ENCODE data around the gene SLAMF1.

Gene SLAMF1

GRCh38 chr1:160625321-160625720 lies 21.5 kb downstream of the SLAMF1 start:
- no peak for DNase-seq (ENCODE audit: low read depth)

GRCh38 chr1:160624464-160624863 lies 22.4 kb downstream of the SLAMF1 start:
- no peak for DNase-seq (ENCODE audit: low read depth)

- no peak for DNase-seq (ENCODE audit: low read depth)
Measured at GRCh38 chr1:160623862-160624261, 23.0 kb downstream of the SLAMF1 start.

GRCh38 chr1:160623227-160623633 lies 23.6 kb downstream of the SLAMF1 start:
- peak; percentile 31 for DNase-seq (ENCODE audit: low read depth)

- no peak for DNase-seq (ENCODE audit: low read depth)
Measured at GRCh38 chr1:160622501-160623226, 24.2 kb downstream of the SLAMF1 start.

- no peak for DNase-seq (ENCODE audit: low read depth)
Measured at GRCh38 chr1:160621633-160622413, 25.0 kb downstream of the SLAMF1 start.

GRCh38 chr1:160620942-160621632 lies 25.8 kb downstream of the SLAMF1 start:
- DNase-seq (ENCODE audit: low read depth), result no peak

- DNase-seq (ENCODE audit: low read depth), result no peak
Measured at GRCh38 chr1:160619742-160620277, 27.0 kb downstream of the SLAMF1 start.

- no peak for DNase-seq (ENCODE audit: low read depth)
Measured at GRCh38 chr1:160618763-160619274, 28.0 kb downstream of the SLAMF1 start.

GRCh38 chr1:160618327-160618726 lies 28.5 kb downstream of the SLAMF1 start:
- DNase-seq (ENCODE audit: low read depth), result no peak

- no peak for DNase-seq (ENCODE audit: low read depth)
Measured at GRCh38 chr1:160615660-160616059, 31.2 kb downstream of the SLAMF1 start.

- no peak for DNase-seq (ENCODE audit: low read depth)
Measured at GRCh38 chr1:160614410-160614809, 32.4 kb downstream of the SLAMF1 start.

GRCh38 chr1:160612613-160613218 lies 34.1 kb downstream of the SLAMF1 start:
- no peak for DNase-seq (ENCODE audit: low read depth)

GRCh38 chr1:160610569-160611242 lies 36.1 kb downstream of the SLAMF1 start:
- DNase-seq (ENCODE audit: low read depth), result no peak

- no peak for DNase-seq (ENCODE audit: low read depth)
Measured at GRCh38 chr1:160608941-160609340, 37.9 kb downstream of the SLAMF1 start.

- no peak for DNase-seq (ENCODE audit: low read depth)
Measured at GRCh38 chr1:160608514-160608913, 38.3 kb downstream of the SLAMF1 start.

GRCh38 chr1:160608057-160608456 lies 38.8 kb downstream of the SLAMF1 start:
- DNase-seq (ENCODE audit: low read depth), result no peak

GRCh38 chr1:160607672-160608032 lies 39.2 kb downstream of the SLAMF1 start:
- DNase-seq (ENCODE audit: low read depth), result no peak

- peak; percentile 46 for DNase-seq (ENCODE audit: low read depth)
Measured at GRCh38 chr1:160607011-160607671, 39.7 kb downstream of the SLAMF1 start.

GRCh38 chr1:160606611-160607010 lies 40.2 kb downstream of the SLAMF1 start:
- no peak for DNase-seq (ENCODE audit: low read depth)
